ENCODE measurements around the gene PQBP1.

GRCh38 chrX:48903290-48903689, 5.6 kb downstream of the PQBP1 start:
- TF ChIP-seq, protein P1, sequence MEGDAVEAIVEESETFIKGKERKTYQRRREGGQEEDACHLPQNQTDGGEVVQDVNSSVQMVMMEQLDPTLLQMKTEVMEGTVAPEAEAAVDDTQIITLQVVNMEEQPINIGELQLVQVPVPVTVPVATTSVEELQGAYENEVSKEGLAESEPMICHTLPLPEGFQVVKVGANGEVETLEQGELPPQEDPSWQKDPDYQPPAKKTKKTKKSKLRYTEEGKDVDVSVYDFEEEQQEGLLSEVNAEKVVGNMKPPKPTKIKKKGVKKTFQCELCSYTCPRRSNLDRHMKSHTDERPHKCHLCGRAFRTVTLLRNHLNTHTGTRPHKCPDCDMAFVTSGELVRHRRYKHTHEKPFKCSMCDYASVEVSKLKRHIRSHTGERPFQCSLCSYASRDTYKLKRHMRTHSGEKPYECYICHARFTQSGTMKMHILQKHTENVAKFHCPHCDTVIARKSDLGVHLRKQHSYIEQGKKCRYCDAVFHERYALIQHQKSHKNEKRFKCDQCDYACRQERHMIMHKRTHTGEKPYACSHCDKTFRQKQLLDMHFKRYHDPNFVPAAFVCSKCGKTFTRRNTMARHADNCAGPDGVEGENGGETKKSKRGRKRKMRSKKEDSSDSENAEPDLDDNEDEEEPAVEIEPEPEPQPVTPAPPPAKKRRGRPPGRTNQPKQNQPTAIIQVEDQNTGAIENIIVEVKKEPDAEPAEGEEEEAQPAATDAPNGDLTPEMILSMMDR (IDR thresholded peaks at IDR 0.05; ENCODE audit: extremely low read depth in 1 of 2, insufficient read depth in 1 of 2, low read depth in 1 of 2, low read length in 2 of 2) = no peak
- TF ChIP-seq POLR2A (IDR thresholded peaks at IDR 0.05; ENCODE audit: low read depth, low read length) (no peak), EZH2 (IDR thresholded peaks at IDR 0.05; ENCODE audit: borderline replicate concordance, low read depth, low read length, severe bottlenecking) (no peak), POLR2AphosphoS5 (IDR thresholded peaks at IDR 0.05; ENCODE audit: insufficient read depth, low read depth, low read length) (no peak), GATA2 (IDR thresholded peaks at IDR 0.05; ENCODE audit: insufficient read depth, insufficient read length, low read depth, low read length) (no peak), MAX (IDR thresholded peaks at IDR 0.05; ENCODE audit: insufficient read depth, insufficient read length) (no peak)

Measured in endothelial cell of umbilical vein (primary cell).